HL-60 (cell line): ENCODE measurements around the gene CARS2.

ENCODE experiments used
- DNase-seq, 2 experiments: peaks; one replicate each; pipeline ENCODE4 v3.0.0-alpha.2; 2010 to 2020; ENCODE audit warnings: low read depth in 1 of 2, low spot score in 1 of 2
- H3K27ac ChIP-seq: fragments of 250-450 bp; sonication (Bioruptor Pico); replicated peaks from 2 replicates; pipeline ENCODE4 v1.5.1; 2020; ENCODE audit warnings: mild to moderate bottlenecking, moderate library complexity
- H3K27me3 ChIP-seq: fragments of 250-450 bp; sonication (Bioruptor Pico); 2 replicates; pipeline ENCODE4 v1.5.1; 2021; ENCODE audit warnings: mild to moderate bottlenecking, moderate library complexity; ENCODE audit not compliant: insufficient read depth, poor library complexity, severe bottlenecking
- H3K4me3 ChIP-seq: replicated peaks from 2 replicates; pipeline ENCODE4 v1.5.1; 2011; ENCODE audit warnings: mild to moderate bottlenecking, control low read depth, low read length; ENCODE audit not compliant: insufficient read depth
- CTCF ChIP-seq: IDR thresholded peaks from one replicate; pipeline ENCODE4 v1.5.1; 2011; ENCODE audit warnings: low read length, control low read depth, inconsistent platforms; ENCODE audit not compliant: insufficient read depth
- GABPA ChIP-seq: IDR thresholded peaks from 2 replicates; pipeline ENCODE4 v1.6.1; 2012; ENCODE audit warnings: low read depth
- POLR2AphosphoS5 ChIP-seq: IDR thresholded peaks from 2 replicates; pipeline ENCODE4 v1.6.1; 2012; ENCODE audit warnings: low read depth
- SPI1 ChIP-seq: IDR thresholded peaks from 2 replicates; pipeline ENCODE4 v1.6.1; 2012; ENCODE audit warnings: low read depth, mild to moderate bottlenecking, borderline replicate concordance
- TF ChIP-seq, protein P1 (sequence below): IDR thresholded peaks from 2 replicates; pipeline ENCODE4 v1.6.1; 2012; ENCODE audit warnings: low read depth; ENCODE audit not compliant: insufficient replicate concordance

CARS2 gene

GRCh38 chr13:110652764-110653163, 53.2 kb downstream of the CARS2 start:
- no peak overlapping the region for H3K4me3 ChIP-seq
- DNase-seq, result no peak
- H3K27ac ChIP-seq, result no peak overlapping the region
- H3K27me3 ChIP-seq, result no peaks in the 10 kb centered on the region
- no peak for TF ChIP-seq SPI1
- no peak for TF ChIP-seq POLR2AphosphoS5
- TF ChIP-seq CTCF, result no peak
- TF ChIP-seq, protein P1, sequence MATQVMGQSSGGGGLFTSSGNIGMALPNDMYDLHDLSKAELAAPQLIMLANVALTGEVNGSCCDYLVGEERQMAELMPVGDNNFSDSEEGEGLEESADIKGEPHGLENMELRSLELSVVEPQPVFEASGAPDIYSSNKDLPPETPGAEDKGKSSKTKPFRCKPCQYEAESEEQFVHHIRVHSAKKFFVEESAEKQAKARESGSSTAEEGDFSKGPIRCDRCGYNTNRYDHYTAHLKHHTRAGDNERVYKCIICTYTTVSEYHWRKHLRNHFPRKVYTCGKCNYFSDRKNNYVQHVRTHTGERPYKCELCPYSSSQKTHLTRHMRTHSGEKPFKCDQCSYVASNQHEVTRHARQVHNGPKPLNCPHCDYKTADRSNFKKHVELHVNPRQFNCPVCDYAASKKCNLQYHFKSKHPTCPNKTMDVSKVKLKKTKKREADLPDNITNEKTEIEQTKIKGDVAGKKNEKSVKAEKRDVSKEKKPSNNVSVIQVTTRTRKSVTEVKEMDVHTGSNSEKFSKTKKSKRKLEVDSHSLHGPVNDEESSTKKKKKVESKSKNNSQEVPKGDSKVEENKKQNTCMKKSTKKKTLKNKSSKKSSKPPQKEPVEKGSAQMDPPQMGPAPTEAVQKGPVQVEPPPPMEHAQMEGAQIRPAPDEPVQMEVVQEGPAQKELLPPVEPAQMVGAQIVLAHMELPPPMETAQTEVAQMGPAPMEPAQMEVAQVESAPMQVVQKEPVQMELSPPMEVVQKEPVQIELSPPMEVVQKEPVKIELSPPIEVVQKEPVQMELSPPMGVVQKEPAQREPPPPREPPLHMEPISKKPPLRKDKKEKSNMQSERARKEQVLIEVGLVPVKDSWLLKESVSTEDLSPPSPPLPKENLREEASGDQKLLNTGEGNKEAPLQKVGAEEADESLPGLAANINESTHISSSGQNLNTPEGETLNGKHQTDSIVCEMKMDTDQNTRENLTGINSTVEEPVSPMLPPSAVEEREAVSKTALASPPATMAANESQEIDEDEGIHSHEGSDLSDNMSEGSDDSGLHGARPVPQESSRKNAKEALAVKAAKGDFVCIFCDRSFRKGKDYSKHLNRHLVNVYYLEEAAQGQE, result no peak
- TF ChIP-seq GABPA, result no peak

- Histone ChIP-seq H3K4me3 (no peak overlapping the region), H3K27me3 (no peaks in the 10 kb centered on the region), H3K27ac (no peak overlapping the region)
- DNase-seq, result no peak
- no peak for TF ChIP-seq CTCF
- TF ChIP-seq SPI1, result no peak
- TF ChIP-seq, protein P1, result no peak
- TF ChIP-seq POLR2AphosphoS5, result no peak; the same call in 1 of the 2 replicates
- TF ChIP-seq GABPA, result no peak
These were observed 53.6 kb downstream of the CARS2 start for GRCh38 chr13:110652231-110652730.

DNA sequence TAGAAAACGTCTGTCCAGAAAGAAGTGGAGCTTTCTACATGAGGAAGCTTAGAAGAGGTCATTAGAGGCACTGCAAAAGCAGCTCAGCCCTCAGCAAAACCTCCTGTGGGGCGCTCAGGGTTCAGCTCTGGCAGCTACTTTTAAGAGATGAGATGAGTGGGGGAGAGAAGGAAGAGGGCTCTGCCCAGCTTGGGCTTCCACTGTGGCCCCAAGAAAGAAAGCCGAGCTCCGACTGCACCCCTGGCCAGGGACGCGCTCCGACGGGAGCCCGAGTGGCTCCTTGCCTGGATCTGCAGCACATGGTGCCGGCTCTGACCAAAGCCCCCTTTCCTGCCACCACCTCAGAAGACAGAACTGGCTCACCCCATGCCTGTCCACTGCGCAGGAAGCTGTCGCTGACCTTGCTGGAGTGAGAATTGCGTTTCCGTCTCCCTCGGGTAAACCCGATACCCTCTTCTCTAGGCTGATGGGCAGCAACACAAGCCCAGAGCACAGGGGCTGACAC, 54.1 kb downstream of the CARS2 start:
- Histone ChIP-seq H3K4me3 (no peak overlapping the region), H3K27ac (no peak overlapping the region), H3K27me3 (no peaks in the 10 kb centered on the region)
- TF ChIP-seq POLR2AphosphoS5 (no peak), SPI1 (no peak), CTCF (no peak), GABPA (no peak)
- TF ChIP-seq, protein P1, result no peak
- DNase-seq, result no peak
